ENCODE results near the gene ARMC6.
"Not testable (repeated sequence)": the region's sequence is repeated elsewhere in the genome, so short reads cannot be mapped to it uniquely, and the experiment has no call there.

Gene ARMC6

GRCh38 chr19:19068659-19069654 is 35.6 kb downstream of the ARMC6 start:
- in situ Hi-C loops (cut with MboI; ENCODE audit: low sequenced_read_pairs): no loop called here

- in situ Hi-C loops (cut with MboI; ENCODE audit: low sequenced_read_pairs): no loop called here
Observed at GRCh38 chr19:19071897-19072296, 38.5 kb downstream of the ARMC6 start.

DNA sequence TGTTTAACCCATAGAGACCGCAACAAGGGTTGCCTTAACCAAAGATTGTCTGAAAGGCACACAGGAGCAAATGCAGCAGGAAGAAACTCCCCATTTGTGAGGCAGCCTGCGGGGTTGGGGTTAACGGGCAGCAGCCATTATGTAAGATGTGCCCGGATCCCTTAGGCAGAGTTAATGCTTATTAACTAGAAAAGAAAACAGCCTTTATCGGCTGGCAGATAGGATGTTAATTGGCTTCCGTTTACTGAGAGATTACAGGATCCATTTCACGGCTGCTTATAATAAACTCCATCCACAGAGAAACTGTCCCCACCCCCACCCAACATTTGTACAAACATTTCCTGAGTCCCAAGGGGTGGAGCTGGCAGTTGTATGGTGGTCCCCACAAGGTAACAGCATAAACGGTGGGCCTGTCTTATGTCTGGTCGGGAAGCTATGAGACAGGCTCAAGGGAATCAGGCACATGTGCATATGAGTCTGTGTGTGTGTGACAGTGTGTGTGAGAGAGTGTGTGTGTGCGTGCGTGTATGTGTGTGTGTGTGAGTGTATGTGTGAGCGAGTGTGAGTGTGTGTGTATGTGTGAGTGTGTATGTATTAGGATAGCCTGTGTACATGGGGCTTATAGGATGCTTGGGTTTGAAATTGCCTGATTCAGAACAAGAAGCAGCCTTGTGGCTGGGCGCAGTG is 40.9 kb downstream of the ARMC6 start:
- in situ Hi-C loops (cut with MboI; ENCODE audit: low sequenced_read_pairs): no loop called here

- in situ Hi-C loops (cut with MboI; ENCODE audit: low sequenced_read_pairs): no loop called here
Observed at GRCh38 chr19:19075126-19075525, 41.7 kb downstream of the ARMC6 start.

DNA sequence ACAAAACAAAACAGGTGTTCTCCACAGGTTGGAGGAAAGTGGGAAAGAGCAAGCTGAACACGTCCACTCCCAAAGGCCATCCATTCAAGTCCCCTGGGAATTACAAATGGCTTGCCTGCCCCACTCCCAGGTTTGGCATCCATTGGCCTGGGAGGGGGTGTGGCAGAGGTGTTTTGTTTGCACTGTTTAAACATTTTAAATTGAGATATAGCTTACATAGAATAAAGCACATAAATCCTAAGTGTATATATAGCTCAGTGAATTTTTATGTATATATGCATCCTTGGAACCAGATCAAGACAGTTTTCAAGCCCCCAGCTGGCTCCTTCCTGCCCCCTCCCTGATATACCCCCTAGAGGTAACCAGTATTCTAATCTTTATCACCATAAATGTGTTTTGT is 43.1 kb downstream of the ARMC6 start:
- in situ Hi-C loops (cut with MboI; ENCODE audit: low sequenced_read_pairs): no loop called here

DNA sequence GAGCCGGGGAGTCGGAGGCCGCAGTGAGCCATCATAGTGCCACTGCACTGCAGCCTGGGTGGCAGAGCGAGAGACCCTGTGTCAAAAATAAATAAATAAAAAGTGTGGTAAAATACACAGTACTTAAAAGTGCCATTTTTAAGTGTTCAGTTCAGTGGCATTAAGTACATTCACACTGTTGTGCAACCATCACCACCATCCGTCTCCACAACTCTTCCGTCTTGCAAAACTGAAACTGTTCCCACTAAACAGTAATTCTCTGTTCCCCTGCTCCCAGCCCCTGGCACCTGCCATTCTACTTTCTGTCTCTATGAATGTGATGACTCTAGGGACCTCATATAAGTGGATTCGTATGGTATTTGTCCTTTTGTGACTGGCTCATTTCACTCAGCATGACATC is 43.7 kb downstream of the ARMC6 start:
- in situ Hi-C loops (cut with MboI; ENCODE audit: low sequenced_read_pairs): no loop called here

- in situ Hi-C loops (cut with MboI; ENCODE audit: low sequenced_read_pairs): no loop called here
Observed at GRCh38 chr19:19078801-19079200, 45.4 kb downstream of the ARMC6 start.

- in situ Hi-C loops (cut with MboI; ENCODE audit: low sequenced_read_pairs): no loop called here
Observed at GRCh38 chr19:19079571-19079970, 46.2 kb downstream of the ARMC6 start.

DNA sequence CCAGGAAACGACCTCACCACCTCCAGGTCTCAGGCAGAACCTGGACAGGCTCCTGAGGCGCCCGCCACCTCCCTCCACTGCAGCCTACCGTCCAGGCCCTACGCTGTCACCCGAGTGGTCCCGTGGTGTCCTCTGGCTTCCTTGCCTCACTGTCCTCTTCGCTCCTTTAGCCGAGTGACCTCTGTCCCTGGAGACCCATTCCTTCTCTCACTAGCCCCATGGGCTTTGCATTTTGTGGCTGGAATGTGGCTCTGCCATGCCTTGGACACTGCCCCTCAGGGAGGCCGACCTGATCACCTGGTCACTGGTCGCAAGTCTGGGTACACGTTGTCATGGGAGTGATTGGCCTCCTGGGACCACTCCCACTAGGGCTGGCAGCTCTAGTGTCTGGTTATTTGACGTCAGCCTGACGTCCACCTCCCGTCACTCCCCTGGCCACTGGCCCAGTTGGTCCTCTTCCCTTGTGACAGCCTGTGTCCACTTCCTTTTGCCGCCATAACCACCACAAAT is 48.3 kb downstream of the ARMC6 start:
- in situ Hi-C loops (cut with MboI; ENCODE audit: low sequenced_read_pairs): no loop called here

DNA sequence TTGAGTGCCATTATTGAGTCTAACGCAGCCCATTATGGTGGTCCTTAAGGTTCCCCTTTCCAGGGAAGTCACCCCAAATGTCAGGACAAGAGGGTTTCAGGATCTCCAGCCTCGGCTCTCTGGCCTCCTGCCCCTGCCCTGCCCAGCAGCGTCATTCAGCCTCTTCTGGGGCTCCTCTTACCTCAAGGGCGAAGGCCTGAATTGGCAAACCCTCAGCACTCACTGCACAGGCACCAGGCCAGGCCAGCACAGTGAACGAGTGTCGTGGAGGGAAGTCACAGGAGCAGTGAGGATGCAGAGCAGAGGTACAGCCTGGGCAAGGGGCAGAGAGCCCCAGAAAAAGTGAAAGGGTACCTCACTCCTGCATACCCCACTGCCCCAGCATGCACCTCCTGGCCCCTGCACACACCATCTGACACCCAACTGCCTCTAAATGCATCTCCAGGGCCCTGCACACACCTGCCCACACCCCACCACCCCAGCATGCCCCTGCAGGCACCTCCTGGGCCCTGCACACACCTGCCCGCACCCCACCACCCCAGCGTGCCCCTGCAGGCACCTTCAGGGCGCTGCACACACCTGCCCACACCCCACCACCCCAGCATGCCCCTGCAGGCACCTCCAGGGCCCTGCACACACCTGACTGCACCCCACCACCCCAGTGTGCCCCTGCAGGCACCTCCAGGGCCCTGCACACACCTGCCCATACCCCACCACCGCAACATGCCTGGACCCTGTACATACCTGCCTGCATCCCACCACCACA is 50.2 kb downstream of the ARMC6 start:
- in situ Hi-C loops (cut with MboI; ENCODE audit: low sequenced_read_pairs): no loop called here

DNA sequence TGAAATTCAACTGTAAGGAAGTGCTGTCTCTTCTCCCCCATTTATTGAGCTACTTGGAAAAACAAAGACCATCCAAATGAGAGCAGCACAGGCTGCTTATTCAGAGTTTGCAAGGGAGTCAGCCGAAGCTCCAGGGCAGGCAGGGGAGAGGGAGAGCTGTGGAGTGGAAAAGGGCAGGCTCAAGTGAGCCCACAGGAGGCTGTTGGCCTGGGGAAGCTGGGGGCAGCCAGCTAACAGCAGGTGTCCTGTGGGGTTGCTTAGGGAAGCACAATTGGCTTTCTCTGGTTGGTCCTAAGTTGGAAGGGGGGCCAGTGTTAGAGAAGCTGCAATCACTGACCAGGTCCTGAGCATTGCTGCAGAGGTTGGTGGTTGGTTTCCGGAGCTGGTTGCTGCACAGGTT is 54.3 kb downstream of the ARMC6 start:
- in situ Hi-C loops (cut with MboI; ENCODE audit: low sequenced_read_pairs): no loop called here

- in situ Hi-C loops (cut with MboI; ENCODE audit: low sequenced_read_pairs): no loop called here
Observed at GRCh38 chr19:19094513-19094912, 61.1 kb downstream of the ARMC6 start.

DNA sequence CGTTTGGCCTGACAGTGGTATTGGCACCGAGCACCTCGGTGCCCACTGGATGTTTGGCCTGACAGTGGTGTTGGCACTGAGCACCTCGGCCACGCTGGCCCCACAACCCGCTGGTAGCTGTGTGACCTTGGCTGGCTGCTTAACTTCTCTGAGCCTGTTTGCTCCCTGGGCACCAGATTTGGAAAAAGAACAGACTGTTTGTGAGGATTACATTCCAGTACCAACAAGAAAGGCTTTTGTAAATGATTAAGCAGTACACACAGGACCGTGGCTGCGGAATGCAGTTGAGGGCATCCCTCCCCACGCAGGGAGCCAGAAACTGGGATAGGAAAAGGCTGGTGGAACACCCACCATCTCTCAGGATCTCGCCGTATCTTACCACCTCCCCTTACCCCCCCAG is 62.3 kb downstream of the ARMC6 start:
- in situ Hi-C loops (cut with MboI; ENCODE audit: low sequenced_read_pairs): no loop called here

GRCh38 chr19:19096641-19097627 is 63.5 kb downstream of the ARMC6 start:
- in situ Hi-C loops (cut with MboI; ENCODE audit: low sequenced_read_pairs): no loop called here

GRCh38 chr19:19098084-19098702 is 64.8 kb downstream of the ARMC6 start:
- in situ Hi-C loops (cut with MboI; ENCODE audit: low sequenced_read_pairs): no loop called here

DNA sequence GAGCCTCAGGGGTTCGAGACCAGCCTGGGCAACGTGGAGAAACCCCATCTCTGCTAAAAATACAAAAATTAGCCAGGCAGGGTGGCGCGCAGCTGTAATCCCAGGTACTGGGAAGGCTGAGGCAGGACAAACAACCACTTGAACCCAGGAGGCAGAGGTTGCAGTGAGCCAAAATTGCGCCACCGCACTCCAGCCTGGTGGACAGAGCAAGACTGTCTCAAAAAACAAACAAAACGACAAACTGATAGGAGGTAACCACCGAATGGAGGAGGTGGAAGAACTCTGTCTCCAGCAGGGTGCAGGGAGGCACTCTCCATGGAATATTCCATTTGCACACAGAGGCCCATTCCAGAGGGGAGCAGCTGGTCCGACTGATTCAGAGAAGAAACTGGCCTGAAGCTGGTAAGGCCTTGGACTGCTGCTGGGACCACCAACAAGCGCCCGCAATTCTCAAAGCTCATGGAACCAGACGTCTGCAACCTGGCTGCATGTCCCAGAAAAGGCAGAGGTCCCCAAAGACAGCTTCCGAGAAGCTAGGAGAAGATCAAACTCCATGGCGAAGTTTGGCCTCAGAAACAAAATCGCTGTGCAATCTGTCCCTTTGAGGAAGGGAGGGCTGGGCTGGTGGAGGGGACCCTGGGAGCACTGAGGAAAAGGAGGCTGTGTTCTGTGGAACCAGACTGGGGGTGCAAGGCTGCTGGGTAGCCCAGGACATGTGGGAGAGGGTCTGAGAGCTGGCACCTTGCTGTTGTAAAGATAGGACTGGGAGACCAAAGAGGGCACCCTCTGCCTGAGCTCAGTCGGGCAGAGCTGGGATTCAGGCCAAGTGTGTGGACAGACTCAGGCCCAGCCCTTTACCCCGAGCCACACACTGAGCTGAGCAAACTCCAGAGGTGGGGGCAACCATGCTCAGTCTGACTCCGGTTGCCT is 65.6 kb downstream of the ARMC6 start:
- in situ Hi-C loops (cut with MboI; ENCODE audit: low sequenced_read_pairs): no loop called here

DNA sequence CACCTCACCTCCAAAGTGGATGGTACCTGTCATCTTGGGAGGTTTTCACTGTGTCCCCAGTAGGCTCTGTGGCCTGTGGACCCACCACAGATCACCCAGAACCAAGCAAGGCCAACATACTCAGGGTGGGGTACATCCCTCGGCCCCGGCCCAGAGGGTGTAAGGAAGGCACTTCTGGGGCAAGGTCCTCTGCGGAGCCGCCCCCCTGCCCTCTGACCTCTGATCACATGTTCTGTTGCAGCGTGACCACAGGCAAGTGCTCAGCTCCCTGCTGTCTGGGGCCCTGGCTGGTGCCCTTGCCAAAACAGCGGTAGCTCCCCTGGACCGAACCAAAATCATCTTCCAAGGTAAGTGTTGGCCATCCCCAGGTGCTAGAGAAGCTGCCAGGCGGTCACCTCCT is 68.1 kb downstream of the ARMC6 start:
- in situ Hi-C loops (cut with MboI; ENCODE audit: low sequenced_read_pairs): no loop called here

DNA sequence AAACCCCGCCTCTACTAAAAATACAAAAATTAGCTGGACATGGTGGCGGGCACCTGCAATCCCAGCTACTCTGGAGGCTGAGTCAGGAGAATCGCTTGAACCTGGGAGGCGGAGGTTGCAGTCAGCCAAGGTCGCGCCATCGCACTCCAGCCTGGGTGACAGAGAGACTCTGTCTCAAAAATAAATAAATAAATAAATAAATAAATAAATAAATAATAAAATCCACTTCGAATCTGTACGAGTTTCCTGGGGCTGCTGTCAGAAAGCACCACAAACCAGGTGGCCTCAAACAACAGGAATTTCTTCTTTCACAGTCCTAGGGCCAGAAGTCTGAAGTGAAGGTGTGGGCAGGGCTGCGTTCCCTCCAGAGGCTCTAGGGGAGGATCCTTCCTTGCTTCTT is 69.2 kb downstream of the ARMC6 start:
- in situ Hi-C loops (cut with MboI; ENCODE audit: low sequenced_read_pairs): not testable (repeated sequence)

All from HL-60/S4 treated with retinoic acid at 250 ng/mL for 4 days and 3 days (cell line).